ENCODE results near the gene OR5AN1. TPM values are rescaled to one million over a fixed set of nuclear protein-coding genes. Genes with fewer than 3 reads are reported as not detected.

The OR5AN1 gene
- total RNA-seq, 1 donor from 2014 or later: not detected

DNA sequence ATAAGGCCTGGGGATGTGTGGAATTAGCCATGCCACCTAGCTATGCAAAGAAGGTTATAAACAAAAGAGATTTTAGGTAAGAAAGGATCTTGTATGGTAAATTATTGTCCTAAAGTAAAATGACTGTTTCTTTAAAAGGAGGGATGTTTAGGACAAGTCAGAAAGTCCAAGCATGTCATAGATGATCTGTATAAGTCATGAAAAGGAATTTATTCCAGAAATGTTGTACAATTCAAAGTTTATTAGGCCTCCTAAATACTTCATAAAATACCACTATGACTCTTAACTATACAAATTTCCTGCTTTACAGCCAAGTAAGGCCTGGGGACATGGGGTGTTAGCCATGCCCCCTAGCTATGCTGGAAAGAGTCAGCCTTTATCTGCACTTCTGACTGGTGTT lies 44.9 kb downstream of the OR5AN1 start:
- TF ChIP-seq, protein P1, sequence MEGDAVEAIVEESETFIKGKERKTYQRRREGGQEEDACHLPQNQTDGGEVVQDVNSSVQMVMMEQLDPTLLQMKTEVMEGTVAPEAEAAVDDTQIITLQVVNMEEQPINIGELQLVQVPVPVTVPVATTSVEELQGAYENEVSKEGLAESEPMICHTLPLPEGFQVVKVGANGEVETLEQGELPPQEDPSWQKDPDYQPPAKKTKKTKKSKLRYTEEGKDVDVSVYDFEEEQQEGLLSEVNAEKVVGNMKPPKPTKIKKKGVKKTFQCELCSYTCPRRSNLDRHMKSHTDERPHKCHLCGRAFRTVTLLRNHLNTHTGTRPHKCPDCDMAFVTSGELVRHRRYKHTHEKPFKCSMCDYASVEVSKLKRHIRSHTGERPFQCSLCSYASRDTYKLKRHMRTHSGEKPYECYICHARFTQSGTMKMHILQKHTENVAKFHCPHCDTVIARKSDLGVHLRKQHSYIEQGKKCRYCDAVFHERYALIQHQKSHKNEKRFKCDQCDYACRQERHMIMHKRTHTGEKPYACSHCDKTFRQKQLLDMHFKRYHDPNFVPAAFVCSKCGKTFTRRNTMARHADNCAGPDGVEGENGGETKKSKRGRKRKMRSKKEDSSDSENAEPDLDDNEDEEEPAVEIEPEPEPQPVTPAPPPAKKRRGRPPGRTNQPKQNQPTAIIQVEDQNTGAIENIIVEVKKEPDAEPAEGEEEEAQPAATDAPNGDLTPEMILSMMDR (IDR thresholded peaks at IDR 0.05): no peak
- no peaks in the 10 kb centered on the region for H3K27me3 Mint-ChIP-seq (ENCODE audit: unreplicated experiment)
- H3K27ac Mint-ChIP-seq (ENCODE audit: unreplicated experiment): no peak overlapping the region
- H3K4me1 Mint-ChIP-seq (ENCODE audit: unreplicated experiment): no peaks in the 10 kb centered on the region
- peaks cover 43% of the 10 kb centered on the region for H3K9me3 Mint-ChIP-seq (ENCODE audit: unreplicated experiment)
- no peaks in the 10 kb centered on the region for H3K36me3 Mint-ChIP-seq (ENCODE audit: unreplicated experiment)
- H3K4me3 Mint-ChIP-seq (ENCODE audit: unreplicated experiment): no peak overlapping the region
- no peak for DNase-seq (ENCODE audit: extremely low spot score, unreplicated experiment)

DNA sequence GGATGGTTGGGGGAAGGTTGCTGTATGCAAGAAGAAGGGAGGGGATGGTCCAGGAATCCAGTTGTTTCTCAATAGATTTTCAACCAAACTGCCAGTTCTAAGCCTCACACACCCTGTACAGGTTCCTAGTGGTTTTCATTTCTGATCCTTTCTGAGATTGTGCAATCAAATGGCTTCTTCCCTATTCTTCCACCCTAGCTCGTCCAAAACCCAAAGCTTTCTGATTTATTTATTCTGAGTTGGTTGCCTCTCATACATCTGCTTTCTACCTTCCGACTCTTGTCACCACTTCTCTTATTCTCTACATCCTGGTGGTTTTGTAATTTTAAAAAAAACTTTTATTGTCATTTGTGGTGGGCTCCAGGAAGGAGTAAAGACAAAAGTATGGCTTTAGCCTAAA lies 55.0 kb downstream of the OR5AN1 start:
- H3K27ac Mint-ChIP-seq (ENCODE audit: unreplicated experiment): no peak overlapping the region
- H3K4me3 Mint-ChIP-seq (ENCODE audit: unreplicated experiment): no peak overlapping the region
- no peaks in the 10 kb centered on the region for H3K36me3 Mint-ChIP-seq (ENCODE audit: unreplicated experiment)
- H3K9me3 Mint-ChIP-seq (ENCODE audit: unreplicated experiment): peaks cover 21% of the 10 kb centered on the region
- no peak for DNase-seq (ENCODE audit: extremely low spot score, unreplicated experiment)
- TF ChIP-seq, protein P1 (IDR thresholded peaks at IDR 0.05): no peak
- H3K4me1 Mint-ChIP-seq (ENCODE audit: unreplicated experiment): no peaks in the 10 kb centered on the region
- no peaks in the 10 kb centered on the region for H3K27me3 Mint-ChIP-seq (ENCODE audit: unreplicated experiment)

DNA sequence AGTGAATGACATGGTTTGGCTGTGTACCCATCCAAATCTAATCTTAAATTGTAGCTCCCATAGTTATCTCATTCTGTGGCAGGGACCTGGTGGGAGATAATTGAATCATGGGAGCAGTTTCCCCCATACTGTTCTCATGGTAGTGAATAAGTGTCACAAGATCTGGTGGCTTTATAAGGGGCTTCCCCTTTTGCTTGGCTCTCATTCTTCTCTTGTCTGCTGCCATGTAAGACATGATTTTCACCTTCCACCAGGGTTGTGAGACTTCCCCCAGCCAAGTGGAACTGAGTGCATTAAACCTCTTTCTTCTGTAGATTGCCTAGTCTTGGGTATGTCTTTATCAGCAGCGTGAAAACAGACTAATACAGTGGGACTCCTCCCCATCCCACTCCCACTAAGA lies 56.4 kb downstream of the OR5AN1 start:
- DNase-seq (ENCODE audit: extremely low spot score, unreplicated experiment): no peak
- TF ChIP-seq, protein P1 (IDR thresholded peaks at IDR 0.05): no peak
- Mint-ChIP-seq H3K9me3 (ENCODE audit: unreplicated experiment) (peaks cover 9% of the 10 kb centered on the region), H3K27me3 (ENCODE audit: unreplicated experiment) (no peaks in the 10 kb centered on the region), H3K4me1 (ENCODE audit: unreplicated experiment) (no peaks in the 10 kb centered on the region), H3K4me3 (ENCODE audit: unreplicated experiment) (no peak overlapping the region), H3K36me3 (ENCODE audit: unreplicated experiment) (no peaks in the 10 kb centered on the region), H3K27ac (ENCODE audit: unreplicated experiment) (no peak overlapping the region)

DNA sequence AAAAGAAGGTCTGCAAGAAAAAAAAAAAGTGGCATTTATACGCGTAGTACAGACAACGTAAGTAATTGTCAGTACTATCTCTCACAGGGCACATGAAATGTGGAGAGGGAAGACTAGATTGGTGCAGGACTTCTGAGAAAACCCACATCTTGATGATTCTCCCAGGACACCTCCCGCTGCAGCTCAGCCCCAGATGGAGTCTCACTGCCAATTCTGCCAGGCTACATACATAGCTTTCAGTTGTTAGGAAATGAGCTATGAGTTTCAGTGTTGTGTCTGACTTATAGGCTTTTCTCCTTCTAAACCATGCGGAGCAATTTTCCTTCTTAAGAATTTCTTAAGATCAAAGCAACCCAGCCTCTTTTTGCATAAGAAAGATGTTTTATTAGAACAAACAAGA lies 57.9 kb downstream of the OR5AN1 start:
- no peaks in the 10 kb centered on the region for H3K4me1 Mint-ChIP-seq (ENCODE audit: unreplicated experiment)
- peaks cover 2% of the 10 kb centered on the region for H3K27me3 Mint-ChIP-seq (ENCODE audit: unreplicated experiment)
- no peak for DNase-seq (ENCODE audit: extremely low spot score, unreplicated experiment)
- no peaks in the 10 kb centered on the region for H3K36me3 Mint-ChIP-seq (ENCODE audit: unreplicated experiment)
- TF ChIP-seq, protein P1 (IDR thresholded peaks at IDR 0.05): no peak
- H3K9me3 Mint-ChIP-seq (ENCODE audit: unreplicated experiment): no peaks in the 10 kb centered on the region
- no peak overlapping the region for H3K27ac Mint-ChIP-seq (ENCODE audit: unreplicated experiment)
- no peak overlapping the region for H3K4me3 Mint-ChIP-seq (ENCODE audit: unreplicated experiment)

DNA sequence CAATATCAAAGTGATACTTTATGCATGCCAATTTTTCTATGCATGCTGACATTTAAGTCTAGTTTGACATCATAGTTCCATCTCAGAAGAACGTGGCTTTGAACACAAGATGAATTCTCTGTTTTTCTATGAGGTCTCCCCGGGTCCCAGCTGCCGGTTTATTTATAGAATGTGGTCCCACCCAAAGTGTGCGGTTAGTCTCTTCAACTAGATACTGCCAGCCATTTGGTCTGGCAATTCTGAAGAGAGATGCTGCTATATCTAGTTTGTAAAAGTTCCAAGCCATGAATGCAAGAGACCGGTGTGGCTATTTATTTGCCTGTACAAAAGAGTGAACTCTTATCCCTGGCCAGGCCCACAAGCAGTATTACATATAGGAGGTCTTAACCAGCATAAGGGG lies 58.3 kb downstream of the OR5AN1 start:
- Mint-ChIP-seq H3K4me3 (ENCODE audit: unreplicated experiment) (no peak overlapping the region), H3K27ac (ENCODE audit: unreplicated experiment) (no peak overlapping the region), H3K4me1 (ENCODE audit: unreplicated experiment) (no peaks in the 10 kb centered on the region), H3K27me3 (ENCODE audit: unreplicated experiment) (peaks cover 2% of the 10 kb centered on the region), H3K36me3 (ENCODE audit: unreplicated experiment) (no peaks in the 10 kb centered on the region), H3K9me3 (ENCODE audit: unreplicated experiment) (no peaks in the 10 kb centered on the region)
- TF ChIP-seq, protein P1 (IDR thresholded peaks at IDR 0.05): no peak
- DNase-seq (ENCODE audit: extremely low spot score, unreplicated experiment): no peak
